A673 (cell line): ENCODE results near the gene SMIM7. TPM values are rescaled to one million over a fixed set of nuclear protein-coding genes. Genes with fewer than 3 reads are reported as not detected.
"Not testable (repeated sequence)": the region's sequence is repeated elsewhere in the genome, so short reads cannot be mapped to it uniquely, and the experiment has no call there.

Experiments
- BruUV-seq: library from RNA; stranded (reverse); fragments of 400-500 nt; replicated peaks from 2 replicates; lab custom pipeline; 2021; lab: Mats Ljungman, UMichigan
- CTCF ChIA-PET: fragments of 300-600 bp; sonication (Branson Sonifier 250); formaldehyde crosslinking; loops from one replicate; lab custom pipeline; 2022; ENCODE audit warnings: antibody characterized with exemption; lab: Charles Lee
- POLR2A ChIA-PET: fragments of 300-600 bp; sonication (Branson Sonifier 250); formaldehyde crosslinking; loops from one replicate; lab custom pipeline; 2022; ENCODE audit warnings: antibody characterized with exemption; ENCODE audit not compliant: low non-redundant PET; lab: Charles Lee
- DNase-seq: peaks from one replicate; pipeline ENCODE4 v3.0.0-alpha.2; 2015; ENCODE audit warnings: low spot score
- H3K27ac ChIP-seq: fragments of 200-600 bp; sonication (generic); 2 replicates; pipeline ENCODE4 v1.5.1; 2016; ENCODE audit warnings: mixed run types, low read depth, mild to moderate bottlenecking, mixed read lengths, antibody characterized with exemption, low read length; ENCODE audit not compliant: poor library complexity, severe bottlenecking
- H3K27me3 ChIP-seq: fragments of 200-600 bp; sonication (generic); replicated peaks from 2 replicates; pipeline ENCODE4 v1.6.1; 2017; ENCODE audit warnings: mixed run types, low read depth, mild to moderate bottlenecking, mixed read lengths, antibody characterized with exemption, low read length; ENCODE audit not compliant: insufficient read depth, poor library complexity
- H3K36me3 ChIP-seq: fragments of 200-600 bp; sonication (generic); 2 replicates; pipeline ENCODE4 v1.6.1; 2016; ENCODE audit warnings: mixed run types, mild to moderate bottlenecking, mixed read lengths, antibody characterized with exemption, low read length; ENCODE audit not compliant: insufficient read depth, poor library complexity, severe bottlenecking
- H3K4me1 ChIP-seq: fragments of 200-600 bp; sonication (generic); 2 replicates; pipeline ENCODE4 v1.6.1; 2017; ENCODE audit warnings: mixed run types, mild to moderate bottlenecking, mixed read lengths, antibody characterized with exemption, low read length; ENCODE audit not compliant: insufficient read depth, poor library complexity, severe bottlenecking
- H3K4me3 ChIP-seq: fragments of 200-600 bp; sonication (generic); 2 replicates; pipeline ENCODE4 v1.5.1; 2016; ENCODE audit warnings: low read depth, mixed run types, mild to moderate bottlenecking, mixed read lengths, low read length; ENCODE audit not compliant: poor library complexity, severe bottlenecking
- H3K9me3 ChIP-seq: fragments of 200-600 bp; sonication (generic); 2 replicates; pipeline ENCODE4 v1.6.1; 2016; ENCODE audit warnings: mixed run types, low read depth, mild to moderate bottlenecking, mixed read lengths, antibody characterized with exemption, low read length; ENCODE audit not compliant: poor library complexity, severe bottlenecking
- EZH2 ChIP-seq: fragments of 200-600 bp; sonication (generic); IDR thresholded peaks from 2 replicates; pipeline ENCODE4 v1.6.1; 2017; ENCODE audit warnings: borderline replicate concordance, low read depth, mild to moderate bottlenecking, mixed read lengths, antibody characterized with exemption, low read length; ENCODE audit not compliant: poor library complexity, severe bottlenecking
- intact Hi-C: fragments of 100-400 bp; cut with micrococcal nuclease; formaldehyde crosslinking; loops from one replicate; pipeline ENCODE4 v1.10.0; 2022; ENCODE audit not compliant: unreplicated experiment
- total RNA-seq: library from RNA; stranded (reverse); gene quantifications from 2 replicates; pipeline ENCODE4 v1.2.3, GENCODE V29; 2021
- TF ChIP-seq, protein P1 (sequence below): fragments of 300-800, 200-600 bp; sonication (generic); conservative IDR thresholded peaks from 2 replicates; pipeline ENCODE4 v1.5.1; 2017; ENCODE audit warnings: low read depth, mild to moderate bottlenecking, antibody characterized with exemption, low read length, moderate library complexity, mixed read lengths

SMIM7 gene
- total RNA-seq, 1 experiment from 2014 or later: 82.7 TPM

- Histone ChIP-seq H3K27me3 (no peaks in the 10 kb centered on the region), H3K4me3 (no peak overlapping the region), H3K36me3 (peaks cover 14% of the 10 kb centered on the region), H3K4me1 (no peaks in the 10 kb centered on the region), H3K27ac (no peak overlapping the region), H3K9me3 (no peaks in the 10 kb centered on the region)
- ChIA-PET CTCF (no interaction called here), POLR2A (no interaction called here)
- no peak for TF ChIP-seq EZH2
- TF ChIP-seq, protein P1, sequence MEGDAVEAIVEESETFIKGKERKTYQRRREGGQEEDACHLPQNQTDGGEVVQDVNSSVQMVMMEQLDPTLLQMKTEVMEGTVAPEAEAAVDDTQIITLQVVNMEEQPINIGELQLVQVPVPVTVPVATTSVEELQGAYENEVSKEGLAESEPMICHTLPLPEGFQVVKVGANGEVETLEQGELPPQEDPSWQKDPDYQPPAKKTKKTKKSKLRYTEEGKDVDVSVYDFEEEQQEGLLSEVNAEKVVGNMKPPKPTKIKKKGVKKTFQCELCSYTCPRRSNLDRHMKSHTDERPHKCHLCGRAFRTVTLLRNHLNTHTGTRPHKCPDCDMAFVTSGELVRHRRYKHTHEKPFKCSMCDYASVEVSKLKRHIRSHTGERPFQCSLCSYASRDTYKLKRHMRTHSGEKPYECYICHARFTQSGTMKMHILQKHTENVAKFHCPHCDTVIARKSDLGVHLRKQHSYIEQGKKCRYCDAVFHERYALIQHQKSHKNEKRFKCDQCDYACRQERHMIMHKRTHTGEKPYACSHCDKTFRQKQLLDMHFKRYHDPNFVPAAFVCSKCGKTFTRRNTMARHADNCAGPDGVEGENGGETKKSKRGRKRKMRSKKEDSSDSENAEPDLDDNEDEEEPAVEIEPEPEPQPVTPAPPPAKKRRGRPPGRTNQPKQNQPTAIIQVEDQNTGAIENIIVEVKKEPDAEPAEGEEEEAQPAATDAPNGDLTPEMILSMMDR: no peak
- no TSS peak for BruUV-seq
- no peak for DNase-seq
- intact Hi-C loops: no loop called here
Observed at GRCh38 chr19:16677055-16677454, 17.1 kb upstream of the SMIM7 start.

DNA sequence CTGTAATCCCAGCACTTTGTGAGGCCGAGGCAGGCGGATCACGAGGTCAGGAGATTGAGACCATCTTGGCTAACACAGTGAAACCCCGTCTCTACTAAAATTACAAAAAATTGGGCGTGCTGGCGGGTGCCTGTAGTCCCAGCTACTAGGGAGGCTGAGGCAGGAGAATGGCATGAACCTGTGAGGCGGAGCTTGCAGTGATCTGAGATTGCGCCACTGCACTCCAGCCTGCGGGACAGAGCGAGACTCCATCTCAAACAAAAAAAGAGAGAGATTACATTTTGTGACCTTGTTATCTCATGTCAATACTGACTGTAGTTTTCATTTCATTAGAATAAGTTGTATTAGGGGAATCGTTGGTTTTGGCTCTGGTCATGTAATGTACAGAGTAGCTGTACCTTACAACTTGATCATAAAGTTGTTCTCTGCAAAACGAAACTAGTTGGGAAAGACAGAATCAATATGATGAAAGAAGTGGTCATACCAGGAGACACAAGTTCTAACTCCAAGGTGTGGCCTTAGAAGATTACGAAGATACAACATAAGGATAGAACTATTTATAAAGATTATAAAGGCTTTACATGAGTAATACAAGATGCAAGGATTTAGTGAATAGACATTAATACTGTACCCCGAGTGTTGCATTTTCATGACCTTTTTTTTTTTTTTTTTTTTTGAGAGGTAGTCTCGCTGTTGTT lies 16.3 kb upstream of the SMIM7 start:
- Histone ChIP-seq H3K27ac (no peak overlapping the region), H3K9me3 (no peaks in the 10 kb centered on the region), H3K36me3 (peaks cover 10% of the 10 kb centered on the region), H3K4me3 (no peak overlapping the region), H3K4me1 (no peaks in the 10 kb centered on the region), H3K27me3 (no peaks in the 10 kb centered on the region)
- POLR2A ChIA-PET: no interaction called here
- intact Hi-C loops: no loop called here
- CTCF ChIA-PET: no interaction called here
- DNase-seq: no peak
- TF ChIP-seq, protein P1: no peak
- BruUV-seq: no TSS peak

DNA sequence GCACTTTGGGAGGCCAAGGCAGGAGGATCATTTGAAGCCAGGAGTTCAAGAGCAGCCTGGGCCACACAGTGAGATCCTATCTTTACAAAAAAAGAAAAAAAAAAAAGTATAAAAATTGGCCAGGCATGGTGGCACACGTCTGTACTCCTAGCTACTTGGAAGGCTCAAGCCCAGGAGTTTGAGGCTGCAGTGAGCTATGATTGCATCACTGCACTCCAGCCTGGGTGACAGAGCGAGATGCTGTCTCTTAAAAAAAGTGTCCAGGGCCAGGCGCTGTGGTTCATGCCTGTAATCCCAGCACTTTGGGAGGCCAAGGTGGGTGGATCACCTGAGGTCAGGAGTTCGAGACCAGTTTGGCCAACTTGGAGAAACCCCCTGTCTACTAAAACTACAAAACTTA lies 13.9 kb upstream of the SMIM7 start:
- H3K27ac ChIP-seq, intact Hi-C loops, DNase-seq, H3K36me3 ChIP-seq, H3K9me3 ChIP-seq, BruUV-seq, H3K27me3 ChIP-seq, H3K4me1 ChIP-seq, H3K4me3 ChIP-seq: not testable (repeated sequence)
- CTCF ChIA-PET: interaction anchor here (0.6 kb wide), 1 partner anchor 323 kb away, joined by 3 read pairs; no protein-coding TSS in a partner anchor
- POLR2A ChIA-PET: interaction anchor here (0.5 kb wide), 1 partner anchor 152 kb away, joined by 5 read pairs; no protein-coding TSS in a partner anchor

DNA sequence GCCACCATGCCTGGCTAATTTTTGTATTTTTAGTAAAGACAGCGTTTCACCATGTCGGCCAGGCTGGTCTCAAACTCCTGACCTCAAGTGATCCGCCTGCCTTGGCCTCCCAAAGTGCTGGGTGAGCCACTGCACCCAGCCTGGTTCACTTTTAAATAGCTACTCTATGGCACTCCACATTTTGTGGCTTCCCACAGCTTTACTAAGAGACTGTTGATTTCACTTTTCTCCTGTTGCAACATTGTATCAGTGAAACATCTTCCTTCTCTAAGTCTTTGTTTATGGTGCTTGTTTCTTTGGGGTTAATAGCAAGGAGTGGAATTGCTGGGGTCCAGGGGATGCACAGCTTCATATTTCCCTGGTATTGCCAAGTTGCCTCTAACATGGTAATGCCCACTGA lies 13.3 kb upstream of the SMIM7 start:
- intact Hi-C loops: no loop called here
- Histone ChIP-seq H3K4me1 (no peaks in the 10 kb centered on the region), H3K27ac (no peak overlapping the region), H3K9me3 (no peaks in the 10 kb centered on the region), H3K36me3 (no peaks in the 10 kb centered on the region), H3K27me3 (no peaks in the 10 kb centered on the region), H3K4me3 (no peak overlapping the region)
- DNase-seq: no peak
- TF ChIP-seq EZH2: no peak
- TF ChIP-seq, protein P1: no peak
- ChIA-PET CTCF (interaction anchor here (0.6 kb wide), 2 partner anchors 11 to 232 kb away, joined by 3 to 17 read pairs; no protein-coding TSS in a partner anchor), POLR2A (no interaction called here)
- no TSS peak for BruUV-seq
